Measurements from ENCODE around the gene KLHL25. TPM values are rescaled to one million over a fixed set of nuclear protein-coding genes. Genes with fewer than 3 reads are reported as not detected.

KLHL25 gene
- total and polyA plus RNA-seq, 2 of the 8 experiments (the other 6 are each of a cell fraction or from before 2014, with no cell fraction given): 16.5 to 22.0 TPM

DNA sequence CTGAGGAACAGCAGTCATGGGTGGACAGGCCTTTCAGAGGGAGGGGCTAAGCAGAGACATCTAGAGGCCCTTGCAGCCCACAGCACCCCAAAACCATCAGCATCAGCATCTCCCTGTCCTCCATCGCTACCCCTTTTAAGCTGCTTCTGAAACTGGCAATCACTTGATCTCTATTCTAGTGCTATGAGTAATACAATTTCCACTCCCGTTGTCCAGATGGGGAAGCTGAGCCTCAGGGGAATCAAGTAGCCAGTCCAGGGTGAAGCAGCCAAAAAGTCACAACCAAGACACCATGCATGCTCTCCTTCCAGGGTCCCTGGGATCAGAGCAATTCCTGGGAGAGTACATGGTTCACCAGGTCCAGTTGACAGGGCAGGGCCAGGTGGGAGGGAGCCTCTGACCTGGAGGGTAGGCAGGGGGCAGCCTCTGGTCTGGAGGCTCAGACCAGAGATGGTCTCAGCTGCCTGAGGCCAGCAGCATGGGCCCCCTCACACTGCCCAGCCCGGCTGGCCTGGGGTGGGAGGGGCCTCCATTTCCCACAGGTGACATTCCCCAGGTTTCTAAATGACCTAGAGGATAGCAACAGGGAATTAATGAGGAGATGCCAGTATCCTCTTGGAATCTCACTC is 30.0 kb downstream of the KLHL25 start:
- Histone ChIP-seq H2AFZ (ENCODE audit: low read length) (no peak overlapping the region), H2AK5ac (ENCODE audit: low read depth, low read length) (no peak overlapping the region), H2BK5ac (ENCODE audit: low read depth, low read length) (0 out of 2 replicates have a peak overlapping the region, but pooled peaks have one; percentile 12), H3K27ac (ENCODE audit: low read depth, low read length) (no peak overlapping the region), H3K4me3 (ENCODE audit: extremely low read depth in 1 of 4, insufficient read depth in 2 of 4, low read depth in 3 of 4, low read length in 4 of 4) (no peak overlapping the region), H3K14ac (ENCODE audit: insufficient read length) (no peak overlapping the region), H3K79me1 (ENCODE audit: low read depth, low read length) (peaks cover 30% of the 10 kb centered on the region), H4K91ac (replicated peaks; ENCODE audit: insufficient read length, low read length) (no peak overlapping the region), H3K9me3 (ENCODE audit: insufficient read depth in 2 of 2, low read depth in 1 of 2, low read length in 1 of 2) (no peaks in the 10 kb centered on the region; a peak in 1 of 4 replicates), H3K23me2 (ENCODE audit: low read depth, low read length) (no peaks in the 10 kb centered on the region), H2BK120ac (replicated peaks; ENCODE audit: low read depth, low read length) (no peak overlapping the region), H2BK15ac (ENCODE audit: low read length) (no peak overlapping the region), H3K4me1 (replicated peaks in 1 of 4; ENCODE audit: control insufficient read depth in 3 of 4, insufficient read depth in 4 of 4, low read length in 3 of 4) (peaks cover 0 to 8% (median 3%) of the 10 kb centered on the region in 4 experiments; a peak in 4 of 7 replicates), H4K20me1 (replicated peaks in 1 of 2; ENCODE audit: control insufficient read depth in 1 of 2, insufficient read depth in 2 of 2, low read length in 2 of 2) (peaks cover 13 to 23% of the 10 kb centered on the region in 2 experiments), H4K5ac (ENCODE audit: insufficient read length, low read depth, low read length) (no peak overlapping the region), H3K4me2 (ENCODE audit: insufficient read depth in 1 of 2, low read depth in 2 of 2, low read length in 2 of 2) (no peak overlapping the region), H3K23ac (ENCODE audit: insufficient read length) (no peak overlapping the region), H3K4ac (replicated peaks; ENCODE audit: insufficient read length, low read depth, low read length) (no peak overlapping the region), H3K18ac (ENCODE audit: extremely low read depth, low read length) (0 out of 2 replicates have a peak overlapping the region, but pooled peaks have one; percentile 29), H2BK12ac (ENCODE audit: low read depth, low read length) (no peak overlapping the region), H3K56ac (replicated peaks; ENCODE audit: insufficient read length, low read depth, low read length) (no peak overlapping the region), H4K8ac (ENCODE audit: extremely low read depth, insufficient read depth, low read length) (no peak overlapping the region), H3K9ac (replicated peaks in 1 of 4; ENCODE audit: extremely low read depth in 1 of 4, low read depth in 3 of 4, low read length in 3 of 4) (no peak overlapping the region), H2BK20ac (ENCODE audit: low read length) (no peak overlapping the region), H3K27me3 (replicated peaks in 1 of 4; ENCODE audit: control insufficient read depth in 3 of 4, extremely low read depth in 1 of 4, insufficient read depth in 3 of 4, low read length in 3 of 4) (no peaks in the 10 kb centered on the region), H3K79me2 (ENCODE audit: control insufficient read depth in 1 of 2, insufficient read depth in 2 of 2, low read length in 2 of 2) (peaks cover 0 to 61% of the 10 kb centered on the region in 2 experiments; a peak in 3 of 4 replicates), H3K36me3 (ENCODE audit: control insufficient read depth in 2 of 4, insufficient read depth in 4 of 4, low read length in 3 of 4) (peaks cover 3 to 9% (median 6%) of the 10 kb centered on the region in 4 experiments; a peak in 6 of 8 replicates)
- 96% methylated on average over 3 of the region's 3 CpGs; no CpG with 5 or more reads in 1 of the 2 experiments for WGBS, 2 experiments (ENCODE audit: extremely low coverage in 1 of 2, insufficient coverage in 1 of 2, insufficient read length in 1 of 2, insufficient replicate concordance in 2 of 2, low coverage in 1 of 2, low lambda C conversion rate in 2 of 2, missing lambda C conversion rate in 1 of 2)
- DNase-seq (ENCODE audit: low read depth in 1 of 2, low spot score in 2 of 2) (no peak), FAIRE-seq (no peak)
- CTCF ChIA-PET (ENCODE audit: partially characterized antibody): interaction anchor here (1.2 to 3.9 kb wide), 5 partner anchors 11 to 33 kb away, joined by 3 to 14 read pairs (median 10); no protein-coding TSS in a partner anchor
- POLR2A ChIA-PET (ENCODE audit: partially characterized antibody): interaction anchor here (1.1 to 5.1 kb wide), 2 partner anchors 14 to 33 kb away, joined by 3 to 22 read pairs; no protein-coding TSS in a partner anchor
- TF ChIP-seq RNF2 (IDR thresholded peaks at IDR 0.05; ENCODE audit: borderline replicate concordance, low read depth, low read length, missing control alignments, poor library complexity, severe bottlenecking): no peak
- TF ChIP-seq NANOG (IDR thresholded peaks at IDR 0.05; ENCODE audit: insufficient read depth, low read depth, low read length, poor library complexity, severe bottlenecking): no peak
- TF ChIP-seq SIX5 (IDR thresholded peaks at IDR 0.05; ENCODE audit: low read depth, low read length): no peak
- TF ChIP-seq, protein P1, sequence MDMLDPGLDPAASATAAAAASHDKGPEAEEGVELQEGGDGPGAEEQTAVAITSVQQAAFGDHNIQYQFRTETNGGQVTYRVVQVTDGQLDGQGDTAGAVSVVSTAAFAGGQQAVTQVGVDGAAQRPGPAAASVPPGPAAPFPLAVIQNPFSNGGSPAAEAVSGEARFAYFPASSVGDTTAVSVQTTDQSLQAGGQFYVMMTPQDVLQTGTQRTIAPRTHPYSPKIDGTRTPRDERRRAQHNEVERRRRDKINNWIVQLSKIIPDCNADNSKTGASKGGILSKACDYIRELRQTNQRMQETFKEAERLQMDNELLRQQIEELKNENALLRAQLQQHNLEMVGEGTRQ (IDR thresholded peaks at IDR 0.05; ENCODE audit: low read length): no peak
- no peak for TF ChIP-seq ZNF274 (IDR thresholded peaks at IDR 0.05; ENCODE audit: borderline replicate concordance, extremely low read depth, low read length)
- TF ChIP-seq CTBP2 (IDR thresholded peaks at IDR 0.05; ENCODE audit: borderline replicate concordance, insufficient read depth, insufficient read length, low read length): no peak
- no peak for TF ChIP-seq EZH2 (IDR thresholded peaks at IDR 0.05; ENCODE audit: low read depth, low read length, severe bottlenecking)
- no peak for TF ChIP-seq CREB1 (IDR thresholded peaks at IDR 0.05)
- TF ChIP-seq HDAC6 (IDR thresholded peaks at IDR 0.05; ENCODE audit: low read depth, low read length): no peak
- no peak for TF ChIP-seq RAD21 (IDR thresholded peaks at IDR 0.05 in 1 of 2, conservative IDR thresholded peaks at IDR 0.05 in 1 of 2; ENCODE audit: low read depth in 2 of 2, low read length in 2 of 2)
